Measurements from ENCODE around the gene GDF11. TPM values are rescaled to one million over a fixed set of nuclear protein-coding genes. Genes with fewer than 3 reads are reported as not detected.

Gene GDF11
- total RNA-seq, 1 experiment from 2014 or later = 31.8 TPM

DNA sequence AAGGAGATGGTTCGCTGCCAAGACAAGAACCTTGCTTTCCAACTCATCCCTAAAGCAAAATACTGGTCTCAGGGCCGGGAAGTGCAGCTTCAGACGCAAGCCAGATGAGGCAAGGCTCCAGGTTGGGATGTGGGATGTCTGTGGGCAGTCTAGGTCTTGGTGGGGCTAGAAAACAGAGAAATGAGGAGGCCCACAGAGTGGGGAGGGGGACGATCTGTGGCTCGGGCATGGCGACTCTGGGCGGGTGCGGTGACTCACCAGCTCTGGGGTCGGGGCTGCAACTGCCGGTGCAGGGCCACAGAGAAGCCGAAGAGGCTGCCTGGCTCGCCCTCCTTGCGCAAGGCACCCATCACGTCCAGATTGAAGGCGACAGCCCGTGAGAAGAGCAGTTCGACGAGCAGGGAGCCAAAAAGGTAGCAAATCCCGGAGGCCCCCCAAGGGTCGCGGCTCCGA, 35.7 kb upstream of the GDF11 start:
- H3K9ac ChIP-seq (ENCODE audit: extremely low read depth, insufficient read length, low read length) = peak overlapping the region; percentile 39
- no peak overlapping the region for H3K23ac ChIP-seq (ENCODE audit: insufficient read length, low read depth, low read length)
- H3K79me2 ChIP-seq (ENCODE audit: insufficient read depth, low read length) = no peaks in the 10 kb centered on the region; the same call in 1 of the 2 replicates
- Mint-ChIP-seq H3K4me3 (peak overlapping the region; percentile 92 to 98), H3K27me3 (ENCODE audit: low read depth) (peaks cover 25% of the 10 kb centered on the region), H3K27ac (peak overlapping the region in 2 of 3 experiments; percentile 41 to 87; a peak in 3 of 7 replicates), H3K36me3 (ENCODE audit: insufficient read depth in 1 of 3, low read depth in 3 of 3) (peaks cover 3 to 11% (median 8%) of the 10 kb centered on the region in 3 experiments; a peak in 4 of 7 replicates), H3K4me1 (peaks cover 42 to 45% of the 10 kb centered on the region in 2 experiments), H3K9me3 (no peaks in the 10 kb centered on the region)
- no peak overlapping the region for H4K8ac ChIP-seq (replicated peaks; ENCODE audit: insufficient read length, low read depth, low read length)
- no peaks in the 10 kb centered on the region for H3K9me3 ChIP-seq (ENCODE audit: control insufficient read depth, low read depth, low read length)
- no peaks in the 10 kb centered on the region; the same call in 1 of the 2 replicates for H3K27me3 ChIP-seq (ENCODE audit: insufficient read depth, low read length)
- no peak overlapping the region for H2BK120ac ChIP-seq (ENCODE audit: low read depth, low read length, poor library complexity, severe bottlenecking)
- peak overlapping the region; percentile 32 for H3K18ac ChIP-seq (ENCODE audit: insufficient read length, low read depth, low read length)
- H4K20me1 ChIP-seq (ENCODE audit: control insufficient read depth, insufficient read depth, insufficient read length) = peaks cover 7% of the 10 kb centered on the region
- H4K91ac ChIP-seq (ENCODE audit: insufficient read length, low read depth, low read length) = no peak overlapping the region
- no peak overlapping the region for H3K14ac ChIP-seq (ENCODE audit: insufficient read depth, low read length)
- 0 out of 2 replicates have a peak, but pooled peaks cover 2% of the 10 kb centered on the region for H3K4me1 ChIP-seq (ENCODE audit: insufficient read depth, low read length)
- H2BK20ac ChIP-seq (ENCODE audit: low read depth, low read length, poor library complexity, severe bottlenecking) = no peak overlapping the region
- no peak overlapping the region for H3T11ph ChIP-seq (ENCODE audit: low read length)
- peaks cover 16% of the 10 kb centered on the region for H3K23me2 ChIP-seq (ENCODE audit: insufficient read length, low read depth, low read length, poor library complexity, severe bottlenecking)
- H4K5ac ChIP-seq (ENCODE audit: insufficient read length, low read depth, low read length) = no peak overlapping the region
- H3K56ac ChIP-seq (ENCODE audit: insufficient read length, low read depth, low read length) = no peak overlapping the region
- H3K79me1 ChIP-seq (ENCODE audit: insufficient read depth, low read depth, low read length, poor library complexity, severe bottlenecking) = peaks cover 5% of the 10 kb centered on the region
- H3K4ac ChIP-seq (ENCODE audit: low read depth, low read length) = no peak overlapping the region
- H2BK15ac ChIP-seq (ENCODE audit: low read depth, low read length) = no peak overlapping the region
- TF ChIP-seq, protein P1, sequence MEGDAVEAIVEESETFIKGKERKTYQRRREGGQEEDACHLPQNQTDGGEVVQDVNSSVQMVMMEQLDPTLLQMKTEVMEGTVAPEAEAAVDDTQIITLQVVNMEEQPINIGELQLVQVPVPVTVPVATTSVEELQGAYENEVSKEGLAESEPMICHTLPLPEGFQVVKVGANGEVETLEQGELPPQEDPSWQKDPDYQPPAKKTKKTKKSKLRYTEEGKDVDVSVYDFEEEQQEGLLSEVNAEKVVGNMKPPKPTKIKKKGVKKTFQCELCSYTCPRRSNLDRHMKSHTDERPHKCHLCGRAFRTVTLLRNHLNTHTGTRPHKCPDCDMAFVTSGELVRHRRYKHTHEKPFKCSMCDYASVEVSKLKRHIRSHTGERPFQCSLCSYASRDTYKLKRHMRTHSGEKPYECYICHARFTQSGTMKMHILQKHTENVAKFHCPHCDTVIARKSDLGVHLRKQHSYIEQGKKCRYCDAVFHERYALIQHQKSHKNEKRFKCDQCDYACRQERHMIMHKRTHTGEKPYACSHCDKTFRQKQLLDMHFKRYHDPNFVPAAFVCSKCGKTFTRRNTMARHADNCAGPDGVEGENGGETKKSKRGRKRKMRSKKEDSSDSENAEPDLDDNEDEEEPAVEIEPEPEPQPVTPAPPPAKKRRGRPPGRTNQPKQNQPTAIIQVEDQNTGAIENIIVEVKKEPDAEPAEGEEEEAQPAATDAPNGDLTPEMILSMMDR (conservative IDR thresholded peaks at IDR 0.05) = no peak
- H2BK5ac ChIP-seq (ENCODE audit: insufficient read length, low read length) = no peak overlapping the region
- no peak overlapping the region for H3K27ac ChIP-seq (ENCODE audit: insufficient read length, low read depth, low read length)
- DNase-seq = peak; percentile 63
- no peak overlapping the region for H2AFZ ChIP-seq (ENCODE audit: low read length)
- no peak overlapping the region for H2AK5ac ChIP-seq (ENCODE audit: insufficient read length, low read length)
- H2BK12ac ChIP-seq (ENCODE audit: insufficient read length, low read depth, low read length) = no peak overlapping the region
- no CpG with 5 or more reads among the region's 22 CpGs for WGBS (ENCODE audit: extremely low coverage, insufficient read length, low lambda C conversion rate)
- H3K4me2 ChIP-seq (ENCODE audit: insufficient read depth, insufficient read length, low read length) = peak overlapping the region; percentile 88
